Caco-2 (cell line): ENCODE measurements around the gene H19. TPM values are rescaled to one million over a fixed set of nuclear protein-coding genes. Genes with fewer than 3 reads are reported as not detected.

Experiments
- BruUV-seq: library from RNA; stranded (reverse); fragments of 400-500 nt; replicated peaks from 2 replicates; lab custom pipeline; 2021; lab: Mats Ljungman, UMichigan
- CTCF ChIA-PET: fragments of 300-600 bp; sonication (Branson Sonifier 250); formaldehyde crosslinking; loops from one replicate; lab custom pipeline; 2022; ENCODE audit warnings: antibody characterized with exemption; lab: Charles Lee
- POLR2A ChIA-PET: fragments of 300-600 bp; sonication (Branson Sonifier 250); formaldehyde crosslinking; loops from one replicate; lab custom pipeline; 2022; ENCODE audit warnings: antibody characterized with exemption; lab: Charles Lee
- DNase-seq, 2 experiments: peaks; one replicate each; pipeline versions ENCODE4 v3.0.0 to v3.0.0-alpha.2; 2020 to 2022
- H3K27me3 ChIP-seq: replicated peaks from 2 replicates; pipeline ENCODE4 v1.6.0; 2011; ENCODE audit warnings: low read length; ENCODE audit not compliant: control insufficient read depth, insufficient read depth
- H3K36me3 ChIP-seq: 2 replicates; pipeline ENCODE4 v1.5.1; 2011; ENCODE audit warnings: low read length; ENCODE audit not compliant: control insufficient read depth, insufficient read depth
- H3K4me1 ChIP-seq: fragments of 250-450 bp; sonication (Bioruptor Pico); 2 replicates; pipeline ENCODE4 v1.5.1; 2020; ENCODE audit warnings: mild to moderate bottlenecking
- H3K4me3 ChIP-seq: 2 replicates; pipeline ENCODE4 v1.5.1; 2011; ENCODE audit warnings: low read depth, mild to moderate bottlenecking, control low read depth, low read length
- H3K9me3 ChIP-seq: fragments of 250-450 bp; sonication (Bioruptor Pico); 2 replicates; pipeline ENCODE4 v1.5.1; 2020; ENCODE audit warnings: mild to moderate bottlenecking, moderate library complexity
- H3K27ac Mint-ChIP-seq: one replicate; pipeline ENCODE4 v1.8.0; 2022; ENCODE audit warnings: mixed read lengths; ENCODE audit not compliant: unreplicated experiment
- H3K27me3 Mint-ChIP-seq: one replicate; pipeline ENCODE4 v1.8.0; 2022; ENCODE audit warnings: mixed read lengths; ENCODE audit not compliant: insufficient read depth, unreplicated experiment
- H3K36me3 Mint-ChIP-seq: one replicate; pipeline ENCODE4 v1.8.0; 2022; ENCODE audit warnings: mild to moderate bottlenecking, mixed read lengths; ENCODE audit not compliant: insufficient read depth, unreplicated experiment
- H3K4me1 Mint-ChIP-seq: one replicate; pipeline ENCODE4 v1.8.0; 2022; ENCODE audit warnings: low read depth, mixed read lengths; ENCODE audit not compliant: unreplicated experiment
- H3K4me3 Mint-ChIP-seq: one replicate; pipeline ENCODE4 v1.8.0; 2022; ENCODE audit warnings: mild to moderate bottlenecking, moderate library complexity, mixed read lengths; ENCODE audit not compliant: unreplicated experiment
- H3K9me3 Mint-ChIP-seq: one replicate; pipeline ENCODE4 v1.8.0; 2022; ENCODE audit warnings: mixed read lengths; ENCODE audit not compliant: unreplicated experiment
- CTCF ChIP-seq, 2 experiments: fragments of 200-600 bp in 1 of 2; IDR thresholded peaks; 1 replicate in 1 of 2; 2 replicates in 1 of 2; pipeline versions ENCODE4 v1.5.1 to v1.8.0; 2011 to 2022; ENCODE audit warnings: antibody characterized with exemption in 1 of 2, control low read depth in 1 of 2, inconsistent platforms in 1 of 2, low read depth in 1 of 2, low read length in 1 of 2, mild to moderate bottlenecking in 1 of 2, moderate library complexity in 1 of 2; ENCODE audit not compliant: insufficient read depth in 1 of 2, severe bottlenecking in 1 of 2, unreplicated experiment in 1 of 2
- intact Hi-C: fragments of 100-400 bp; cut with micrococcal nuclease; formaldehyde crosslinking; loops from one replicate; pipeline ENCODE4 v1.10.0; 2022; ENCODE audit not compliant: unreplicated experiment
- total RNA-seq: library from RNA; stranded (reverse); gene quantifications from 2 replicates; pipeline ENCODE4 v1.2.3, GENCODE V29; 2022

Gene H19
- total RNA-seq, 1 experiment from 2014 or later = 1.5 TPM

- H3K4me1 ChIP-seq = no peaks in the 10 kb centered on the region
- Mint-ChIP-seq H3K4me3 (no peak overlapping the region), H3K27me3 (no peaks in the 10 kb centered on the region), H3K27ac (no peak overlapping the region), H3K4me1 (no peaks in the 10 kb centered on the region), H3K36me3 (no peaks in the 10 kb centered on the region), H3K9me3 (no peaks in the 10 kb centered on the region)
- H3K27me3 ChIP-seq = no peaks in the 10 kb centered on the region
- TF ChIP-seq CTCF (IDR thresholded peaks at IDR 0.05; ENCODE audit: insufficient read depth in 1 of 2, low read depth in 1 of 2, low read length in 1 of 2, severe bottlenecking in 1 of 2, unreplicated experiment in 1 of 2) = no peak
- CTCF ChIA-PET = interaction anchor here (0.7 to 3.2 kb wide), 11 partner anchors 10 to 335 kb away, joined by 3 to 49 read pairs (median 5); no protein-coding TSS in a partner anchor
- POLR2A ChIA-PET = interaction anchor here (0.5 to 1.5 kb wide), 15 partner anchors 8 to 1145 kb away, joined by 3 to 9 read pairs (median 3); partner anchors contain the start of genes H19, SYT8 and TSPAN4
- intact Hi-C loops = no loop called here
- DNase-seq = no peak
- H3K36me3 ChIP-seq = no peaks in the 10 kb centered on the region
- H3K4me3 ChIP-seq = no peak overlapping the region
- no peaks in the 10 kb centered on the region for H3K9me3 ChIP-seq
- BruUV-seq = no TSS peak
These were observed 9.5 kb downstream of the H19 start for GRCh38 chr11:1988174-1988573.

- no peak for DNase-seq
- Histone ChIP-seq H3K4me3 (no peak overlapping the region), H3K36me3 (no peaks in the 10 kb centered on the region), H3K27me3 (no peaks in the 10 kb centered on the region), H3K9me3 (no peaks in the 10 kb centered on the region), H3K4me1 (no peaks in the 10 kb centered on the region)
- Mint-ChIP-seq H3K36me3 (no peaks in the 10 kb centered on the region), H3K9me3 (no peaks in the 10 kb centered on the region), H3K4me1 (no peaks in the 10 kb centered on the region), H3K27me3 (no peaks in the 10 kb centered on the region), H3K27ac (no peak overlapping the region), H3K4me3 (no peak overlapping the region)
- no TSS peak for BruUV-seq
- POLR2A ChIA-PET = no interaction called here
- intact Hi-C loops = no loop called here
- TF ChIP-seq CTCF (IDR thresholded peaks at IDR 0.05; ENCODE audit: insufficient read depth in 1 of 2, low read depth in 1 of 2, low read length in 1 of 2, severe bottlenecking in 1 of 2, unreplicated experiment in 1 of 2) = no peak
- CTCF ChIA-PET = interaction anchor here (0.6 kb wide), 1 partner anchor 150 kb away, joined by 3 read pairs; no protein-coding TSS in a partner anchor
These were observed 10.6 kb downstream of the H19 start for GRCh38 chr11:1987024-1987423.

GRCh38 chr11:1983601-1983961 lies 14.1 kb downstream of the H19 start:
- no peak for TF ChIP-seq CTCF (IDR thresholded peaks at IDR 0.05; ENCODE audit: insufficient read depth in 1 of 2, low read depth in 1 of 2, low read length in 1 of 2, severe bottlenecking in 1 of 2, unreplicated experiment in 1 of 2)
- no peaks in the 10 kb centered on the region for H3K9me3 Mint-ChIP-seq
- H3K27ac Mint-ChIP-seq = no peak overlapping the region
- H3K9me3 ChIP-seq = no peaks in the 10 kb centered on the region
- no peaks in the 10 kb centered on the region for H3K36me3 ChIP-seq
- no peaks in the 10 kb centered on the region for H3K36me3 Mint-ChIP-seq
- DNase-seq = no peak
- H3K4me1 ChIP-seq = no peaks in the 10 kb centered on the region
- H3K4me3 ChIP-seq = no peak overlapping the region
- no peaks in the 10 kb centered on the region for H3K4me1 Mint-ChIP-seq
- no TSS peak for BruUV-seq
- POLR2A ChIA-PET = no interaction called here
- H3K4me3 Mint-ChIP-seq = no peak overlapping the region
- H3K27me3 ChIP-seq = no peaks in the 10 kb centered on the region
- CTCF ChIA-PET = interaction anchor here (1.1 kb wide), 1 partner anchor 150 kb away, joined by 3 read pairs; no protein-coding TSS in a partner anchor
- intact Hi-C loops = no loop called here
- no peaks in the 10 kb centered on the region for H3K27me3 Mint-ChIP-seq
